Stimulated activated memory B cell treated with anti-CD40 and anti-IgM and Interleukin-4, amounts not matched to agents 10 μg/mL and 1 μg/mL and 100 μg/mL, for 72 hours (primary cell): ENCODE measurements around the gene DEFB108B.
A peak's percentile ranks its signal among the peaks of the same experiment; 100 is the strongest.
"Not testable (repeated sequence)": the region's sequence is repeated elsewhere in the genome, so short reads cannot be mapped to it uniquely, and the experiment has no call there.

Source experiments
- ATAC-seq: fragments of 150-1000 bp; cut with Tn5 transposase; 2 replicates; pipeline ENCODE4 v1.10.0; 2021
- H3K27ac Mint-ChIP-seq: one replicate; pipeline ENCODE4 v1.8.0; 2022; ENCODE audit warnings: mild to moderate bottlenecking, mixed read lengths
- H3K27me3 Mint-ChIP-seq: one replicate; pipeline ENCODE4 v1.8.0; 2022; ENCODE audit warnings: mixed read lengths
- H3K36me3 Mint-ChIP-seq: one replicate; pipeline ENCODE4 v1.8.0; 2022; ENCODE audit warnings: mixed read lengths
- H3K4me1 Mint-ChIP-seq: one replicate; pipeline ENCODE4 v1.8.0; 2022; ENCODE audit warnings: mixed read lengths
- H3K4me3 Mint-ChIP-seq: one replicate; pipeline ENCODE4 v1.8.0; 2022; ENCODE audit warnings: mild to moderate bottlenecking, moderate library complexity, mixed read lengths
- H3K9me3 Mint-ChIP-seq: one replicate; pipeline ENCODE4 v1.8.0; 2022; ENCODE audit warnings: mixed read lengths

DEFB108B gene

DNA sequence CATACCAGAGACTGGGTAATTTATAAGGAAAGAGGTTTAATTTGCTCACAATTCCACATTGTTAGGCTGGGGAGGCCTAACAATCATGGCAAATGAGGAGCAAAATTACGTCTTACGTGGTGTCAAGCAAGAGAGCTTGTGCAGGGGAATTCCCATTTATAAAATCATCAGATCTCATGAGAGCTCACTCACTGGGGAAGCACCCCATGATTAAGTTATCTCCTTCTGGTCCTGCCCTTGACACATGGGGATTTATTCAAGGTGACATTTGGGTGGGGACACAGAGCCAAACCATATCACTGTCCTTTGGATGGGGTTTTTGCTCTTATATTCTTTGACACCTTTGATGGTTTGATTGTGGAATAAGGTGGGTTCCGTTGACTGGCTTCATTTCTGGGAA lies 36.9 kb downstream of the DEFB108B start:
- not testable (repeated sequence) for H3K4me3 Mint-ChIP-seq, H3K27me3 Mint-ChIP-seq, H3K9me3 Mint-ChIP-seq, H3K36me3 Mint-ChIP-seq
- Mint-ChIP-seq H3K4me1 (peaks cover 24% of the 10 kb centered on the region), H3K27ac (peak overlapping the region; percentile 85)
- peak; percentile 82 for ATAC-seq

DNA sequence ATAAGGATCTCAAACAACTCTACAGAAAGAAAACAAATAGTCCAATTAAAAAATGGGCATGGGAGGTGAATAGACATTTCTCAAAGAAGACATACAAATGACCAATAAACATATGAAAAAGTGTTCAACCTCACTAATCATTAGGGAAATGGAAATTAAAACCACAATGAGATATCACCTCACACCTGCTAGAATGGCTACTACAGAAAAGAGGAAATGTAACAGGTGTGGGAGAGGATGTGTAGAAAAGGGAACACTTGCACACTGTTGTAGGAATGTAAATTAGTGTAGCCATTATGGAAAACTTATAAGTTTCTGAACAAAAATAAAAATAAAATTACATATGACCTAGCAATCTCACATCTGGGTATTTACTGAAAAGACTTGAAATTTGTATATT lies 37.7 kb downstream of the DEFB108B start:
- not testable (repeated sequence) for H3K36me3 Mint-ChIP-seq, H3K27me3 Mint-ChIP-seq, H3K4me3 Mint-ChIP-seq, H3K9me3 Mint-ChIP-seq
- H3K4me1 Mint-ChIP-seq = peaks cover 24% of the 10 kb centered on the region
- peak; percentile 76 for ATAC-seq
- H3K27ac Mint-ChIP-seq = peak overlapping the region; percentile 85

DNA sequence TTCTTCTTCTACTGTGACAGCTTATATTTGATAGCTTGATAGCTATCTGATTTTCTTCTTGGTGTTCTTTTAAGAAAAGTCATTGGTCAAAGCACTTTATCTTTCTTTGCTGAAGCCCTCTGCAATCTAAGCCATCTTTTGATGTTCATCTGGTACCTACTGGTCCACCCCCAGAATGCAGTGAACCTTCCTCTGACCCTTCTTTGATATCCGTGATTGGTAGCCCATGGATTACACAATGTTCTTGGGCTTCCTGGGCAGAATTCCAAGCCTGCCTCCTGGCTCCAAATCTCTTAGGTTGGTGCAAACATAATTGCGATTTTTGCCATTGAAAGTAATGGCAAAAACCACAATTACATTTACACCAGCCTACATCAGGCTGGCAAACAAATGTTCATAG lies 43.3 kb downstream of the DEFB108B start:
- not testable (repeated sequence) for H3K4me3 Mint-ChIP-seq, ATAC-seq, H3K4me1 Mint-ChIP-seq, H3K9me3 Mint-ChIP-seq, H3K27ac Mint-ChIP-seq, H3K27me3 Mint-ChIP-seq
- H3K36me3 Mint-ChIP-seq = peaks cover 19% of the 10 kb centered on the region

DNA sequence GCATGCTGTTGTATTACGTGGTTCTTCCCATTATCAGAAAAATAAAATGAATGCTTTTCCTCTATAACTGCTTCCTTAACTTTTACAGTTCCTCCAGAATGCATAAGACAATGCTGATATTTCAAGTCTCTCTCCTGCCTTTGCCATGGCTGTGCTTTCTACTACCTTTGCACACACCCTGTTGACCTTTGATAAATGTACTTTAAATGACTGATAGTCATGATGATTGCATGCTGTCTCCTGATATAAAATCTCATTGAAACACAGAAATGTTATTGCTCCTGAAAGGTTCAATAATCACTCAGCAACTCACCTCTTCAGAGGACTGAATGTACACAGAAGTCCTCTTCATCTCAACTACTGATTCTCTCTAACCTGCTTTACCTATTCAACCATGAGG lies 45.1 kb downstream of the DEFB108B start, which contains the start of gene DEFB131B:
TSS of gene DEFB131B (plus strand) at position 395 of the 400 bp plus-strand sequence. CDS start at position 395, 0 bp downstream.
- peaks cover 19% of the 10 kb centered on the region for H3K36me3 Mint-ChIP-seq
- H3K27me3 Mint-ChIP-seq, ATAC-seq, H3K27ac Mint-ChIP-seq, H3K9me3 Mint-ChIP-seq, H3K4me3 Mint-ChIP-seq, H3K4me1 Mint-ChIP-seq: not testable (repeated sequence)

DNA sequence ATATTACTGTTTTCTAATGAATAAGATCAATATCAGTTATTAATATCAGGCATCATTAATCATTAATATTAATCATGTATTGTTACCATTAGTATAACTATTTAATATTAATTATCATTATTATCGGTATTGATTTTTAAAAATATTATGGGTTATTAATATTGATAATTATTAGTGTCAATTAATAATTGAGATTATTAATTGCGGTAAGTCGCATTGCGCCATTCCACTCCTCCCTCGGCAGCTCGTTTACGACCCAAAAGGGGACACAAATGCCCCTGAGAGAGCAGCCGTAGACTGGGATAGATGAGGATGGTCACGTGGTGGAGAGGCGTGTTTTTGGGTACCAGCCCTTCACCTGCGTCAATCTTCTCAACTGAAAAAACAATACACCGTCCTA lies 52.8 kb downstream of the DEFB108B start:
- H3K27me3 Mint-ChIP-seq, H3K9me3 Mint-ChIP-seq, H3K27ac Mint-ChIP-seq, ATAC-seq, H3K4me3 Mint-ChIP-seq, H3K4me1 Mint-ChIP-seq, H3K36me3 Mint-ChIP-seq: not testable (repeated sequence)
